T-helper 17 cell (primary cell): ENCODE data around the gene LAMTOR4. TPM values are rescaled to one million over a fixed set of nuclear protein-coding genes. Genes with fewer than 3 reads are reported as not detected.

Source experiments
- ATAC-seq: fragments of 150-1000 bp; cut with Tn5 transposase; 2 replicates; pipeline ENCODE4 v1.10.0; 2021; ENCODE audit warnings: mild to moderate bottlenecking, moderate library complexity
- DNase-seq, 3 donors: peaks; one replicate each; pipeline versions ENCODE4 v3.0.0 to v3.0.0-alpha.2; 2020 to 2021
- H3K9me3 ChIP-seq: one replicate; pipeline ENCODE4 v1.7.0; 2013; ENCODE audit warnings: low read length, mild to moderate bottlenecking; ENCODE audit not compliant: control insufficient read depth, poor library complexity, severe bottlenecking
- H3K27ac Mint-ChIP-seq: one replicate; pipeline ENCODE4 v1.8.0; 2022; ENCODE audit warnings: mild to moderate bottlenecking, moderate library complexity, mixed read lengths
- H3K27me3 Mint-ChIP-seq: one replicate; pipeline ENCODE4 v1.8.0; 2022; ENCODE audit warnings: mixed read lengths
- H3K36me3 Mint-ChIP-seq: one replicate; pipeline ENCODE4 v1.8.0; 2022; ENCODE audit warnings: low read depth, mixed read lengths
- H3K4me1 Mint-ChIP-seq: one replicate; pipeline ENCODE4 v1.8.0; 2022; ENCODE audit warnings: mild to moderate bottlenecking, mixed read lengths
- H3K4me3 Mint-ChIP-seq: one replicate; pipeline ENCODE4 v1.8.0; 2022; ENCODE audit warnings: mild to moderate bottlenecking, moderate library complexity, mixed read lengths
- total RNA-seq, 4 donors: library from RNA in 2 of 4; stranded (reverse) in 2 of 4; gene quantifications; one replicate each; pipeline ENCODE4 v1.2.3 and lab custom pipeline; 2022 to 2026

The LAMTOR4 gene
- total RNA-seq, 2 donors from 2014 or later: 124 to 135 TPM

GRCh38 chr7:100152937-100153666 is 4.4 kb downstream of the LAMTOR4 start:
- DNase-seq: no peak
- Mint-ChIP-seq H3K27me3 (no peaks in the 10 kb centered on the region), H3K27ac (peak overlapping the region; percentile 98), H3K4me3 (no peak overlapping the region), H3K4me1 (peaks cover 39% of the 10 kb centered on the region), H3K36me3 (peaks cover 11% of the 10 kb centered on the region)
- no peak for ATAC-seq
- no peaks in the 10 kb centered on the region for H3K9me3 ChIP-seq

GRCh38 chr7:100153708-100154535 is 5.2 kb downstream of the LAMTOR4 start:
- Mint-ChIP-seq H3K27ac (peak overlapping the region; percentile 37), H3K36me3 (peaks cover 7% of the 10 kb centered on the region), H3K4me1 (peaks cover 32% of the 10 kb centered on the region), H3K27me3 (no peaks in the 10 kb centered on the region), H3K4me3 (no peak overlapping the region)
- ATAC-seq: no peak
- H3K9me3 ChIP-seq: no peaks in the 10 kb centered on the region
- DNase-seq: no peak

GRCh38 chr7:100154651-100155491 is 6.2 kb downstream of the LAMTOR4 start:
- no peak for ATAC-seq
- H3K27me3 Mint-ChIP-seq: no peaks in the 10 kb centered on the region
- H3K4me1 Mint-ChIP-seq: peaks cover 30% of the 10 kb centered on the region
- DNase-seq: no peak
- H3K9me3 ChIP-seq: no peaks in the 10 kb centered on the region
- H3K36me3 Mint-ChIP-seq: peaks cover 7% of the 10 kb centered on the region
- no peak overlapping the region for H3K27ac Mint-ChIP-seq
- H3K4me3 Mint-ChIP-seq: peak overlapping the region; percentile 19

- no peak for ATAC-seq
- H3K4me3 Mint-ChIP-seq: peak overlapping the region; percentile 19
- H3K27ac Mint-ChIP-seq: peak overlapping the region; percentile 83
- no peaks in the 10 kb centered on the region for H3K27me3 Mint-ChIP-seq
- H3K36me3 Mint-ChIP-seq: peaks cover 3% of the 10 kb centered on the region
- DNase-seq: no peak
- H3K4me1 Mint-ChIP-seq: peaks cover 24% of the 10 kb centered on the region
- H3K9me3 ChIP-seq: no peaks in the 10 kb centered on the region
Measured at GRCh38 chr7:100155553-100156317, 7.0 kb downstream of the LAMTOR4 start.

GRCh38 chr7:100156331-100157068 is 7.8 kb downstream of the LAMTOR4 start:
- Mint-ChIP-seq H3K27me3 (no peaks in the 10 kb centered on the region), H3K36me3 (peaks cover 3% of the 10 kb centered on the region), H3K4me3 (peak overlapping the region; percentile 90), H3K27ac (peak overlapping the region; percentile 83), H3K4me1 (peaks cover 24% of the 10 kb centered on the region)
- no peaks in the 10 kb centered on the region for H3K9me3 ChIP-seq
- DNase-seq: peak in 1 of 3 donors; percentile 17
- peak; percentile 63 for ATAC-seq

GRCh38 chr7:100157069-100157333 is 8.3 kb downstream of the LAMTOR4 start:
- ATAC-seq: no peak
- no peaks in the 10 kb centered on the region for H3K9me3 ChIP-seq
- Mint-ChIP-seq H3K27me3 (no peaks in the 10 kb centered on the region), H3K36me3 (peaks cover 3% of the 10 kb centered on the region), H3K4me3 (peak overlapping the region; percentile 90), H3K27ac (peak overlapping the region; percentile 83), H3K4me1 (peaks cover 26% of the 10 kb centered on the region)
- DNase-seq: no peak

GRCh38 chr7:100157334-100158228 is 8.9 kb downstream of the LAMTOR4 start:
- DNase-seq (no peak), ATAC-seq (no peak)
- peaks cover under 1% of the 10 kb centered on the region for H3K36me3 Mint-ChIP-seq
- H3K27me3 Mint-ChIP-seq: no peaks in the 10 kb centered on the region
- no peaks in the 10 kb centered on the region for H3K9me3 ChIP-seq
- H3K27ac Mint-ChIP-seq: peak overlapping the region; percentile 83
- peak overlapping the region; percentile 90 for H3K4me3 Mint-ChIP-seq
- H3K4me1 Mint-ChIP-seq: peaks cover 22% of the 10 kb centered on the region

- peak; percentile 88 for ATAC-seq
Measured at GRCh38 chr7:100158229-100159098, 9.7 kb downstream of the LAMTOR4 start, which contains the start of gene TRAPPC14. Gene TRAPPC14 (minus strand): TSS chr7:100158723. CDS start chr7:100158499, 224 bp downstream.

GRCh38 chr7:100159099-100159623 is 10.4 kb downstream of the LAMTOR4 start:
- H3K4me1 Mint-ChIP-seq: peaks cover 29% of the 10 kb centered on the region
- H3K27ac Mint-ChIP-seq: peak overlapping the region; percentile 16

More at GRCh38 chr7:100158229-100159098, 9.7 kb downstream of the LAMTOR4 start, which contains the start of gene TRAPPC14:
- H3K36me3 Mint-ChIP-seq: no peaks in the 10 kb centered on the region
- H3K27me3 Mint-ChIP-seq: no peaks in the 10 kb centered on the region
- H3K4me1 Mint-ChIP-seq: peaks cover 28% of the 10 kb centered on the region
- no peaks in the 10 kb centered on the region for H3K9me3 ChIP-seq
- DNase-seq: peak; percentile 78 to 85 (median 83)
- H3K4me3 Mint-ChIP-seq: peak within 1 kb of the TSS; percentile 90
- H3K27ac Mint-ChIP-seq: peak within 1 kb of the TSS; percentile 83

GRCh38 chr7:100160067-100160466 is 11.3 kb downstream of the LAMTOR4 start:
- Mint-ChIP-seq H3K27me3 (no peaks in the 10 kb centered on the region), H3K27ac (no peak overlapping the region), H3K4me3 (no peak overlapping the region), H3K4me1 (peaks cover 30% of the 10 kb centered on the region), H3K36me3 (no peaks in the 10 kb centered on the region)
- DNase-seq (no peak), ATAC-seq (no peak)
- H3K9me3 ChIP-seq: no peaks in the 10 kb centered on the region

More at GRCh38 chr7:100159099-100159623, 10.4 kb downstream of the LAMTOR4 start:
- no peak for ATAC-seq
- H3K9me3 ChIP-seq: no peaks in the 10 kb centered on the region
- no peaks in the 10 kb centered on the region for H3K36me3 Mint-ChIP-seq
- no peaks in the 10 kb centered on the region for H3K27me3 Mint-ChIP-seq
- no peak for DNase-seq
- peak overlapping the region; percentile 79 for H3K4me3 Mint-ChIP-seq
